Immature natural killer cell (primary cell): ENCODE measurements around the gene MYORG. TPM values are rescaled to one million over a fixed set of nuclear protein-coding genes. Genes with fewer than 3 reads are reported as not detected.

Source experiments
- DNase-seq, 3 donors: peaks; one replicate each; pipeline ENCODE4 v3.0.0; 2022; ENCODE audit warnings: mixed read lengths in 1 of 3
- H3K27ac Mint-ChIP-seq, 6 donors: one replicate each; pipeline ENCODE4 v1.8.0; 2020; ENCODE audit warnings: mixed read lengths in 6 of 6, mild to moderate bottlenecking in 5 of 6, inconsistent platforms in 4 of 6, moderate library complexity in 3 of 6
- H3K27me3 Mint-ChIP-seq, 3 donors: one replicate each; pipeline ENCODE4 v1.8.0; 2020 to 2021; ENCODE audit warnings: low read depth in 3 of 3, mild to moderate bottlenecking in 3 of 3, mixed read lengths in 3 of 3, moderate library complexity in 3 of 3, inconsistent platforms in 1 of 3
- H3K36me3 Mint-ChIP-seq, 3 donors: one replicate each; pipeline ENCODE4 v1.8.0; 2020; ENCODE audit warnings: mixed read lengths in 3 of 3, inconsistent platforms in 2 of 3, mild to moderate bottlenecking in 2 of 3
- H3K4me1 Mint-ChIP-seq, 2 donors: one replicate each; pipeline ENCODE4 v1.8.0; 2020; ENCODE audit warnings: inconsistent platforms in 2 of 2, mild to moderate bottlenecking in 2 of 2, mixed read lengths in 2 of 2, moderate library complexity in 1 of 2
- H3K4me3 Mint-ChIP-seq, 5 donors: one replicate each; pipeline ENCODE4 v1.8.0; 2020; ENCODE audit warnings: mild to moderate bottlenecking in 5 of 5, mixed read lengths in 5 of 5, inconsistent platforms in 3 of 5, moderate library complexity in 3 of 5
- H3K9me3 Mint-ChIP-seq, 6 donors: one replicate each; pipeline ENCODE4 v1.8.0; 2020; ENCODE audit warnings: mild to moderate bottlenecking in 6 of 6, mixed read lengths in 6 of 6, inconsistent platforms in 4 of 6, moderate library complexity in 3 of 6
- polyA plus RNA-seq, 3 donors: library from polyadenylated mRNA; unstranded; fragments of 300-500 nt; fragmentation: Illumina TruSeq; gene quantifications; one replicate each; pipeline ENCODE4 v1.2.3, GENCODE V29; 2021

Gene MYORG
- polyA plus RNA-seq, 3 donors from 2014 or later = 0.30 to 0.69 TPM; not detected in 1

DNA sequence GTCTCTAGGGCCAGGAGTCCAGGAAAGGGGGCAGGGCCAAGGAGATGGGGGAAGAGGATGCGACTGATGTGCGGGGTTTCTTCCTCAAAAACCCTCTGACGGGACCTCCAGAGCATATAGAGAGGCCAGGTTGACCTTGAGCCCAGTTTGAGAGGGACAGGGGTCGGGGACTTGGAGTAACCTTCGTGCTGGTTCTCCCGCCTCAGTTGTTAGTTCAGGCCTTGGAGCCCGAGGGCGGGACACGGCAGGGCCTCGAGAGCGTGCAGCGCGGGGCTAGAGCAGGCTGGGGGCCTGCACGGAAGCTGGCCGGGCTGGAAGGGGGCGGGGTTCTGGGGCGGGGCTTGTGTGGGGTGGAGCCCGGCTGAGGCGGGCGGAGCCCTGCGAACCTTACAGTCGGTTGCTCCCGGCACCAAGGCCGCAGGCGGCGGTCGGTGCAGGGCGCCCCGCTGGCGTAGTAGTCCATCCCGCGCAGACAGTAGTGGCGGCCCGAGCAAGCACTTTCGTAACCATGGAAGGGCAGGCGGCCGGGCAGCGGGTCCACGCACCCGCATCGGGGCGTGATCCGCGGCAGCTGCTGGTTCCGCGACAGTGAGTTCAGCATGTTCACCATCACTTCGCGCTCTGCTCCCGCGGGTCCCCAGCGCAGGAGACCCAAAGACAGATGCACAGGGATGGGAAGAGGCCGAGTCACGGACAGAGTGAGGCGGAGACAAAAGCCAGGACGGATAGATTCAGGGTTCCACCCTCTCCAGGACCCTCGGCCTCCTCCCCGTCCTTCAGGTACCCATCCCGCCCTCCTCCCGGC lies 4.0 kb upstream of the MYORG start:
- Mint-ChIP-seq H3K27ac (peak overlapping the region in 5 of 6 donors; percentile 37 to 77 (median 53)), H3K4me3 (peak overlapping the region; percentile 85 to 94 (median 87)), H3K27me3 (peaks cover 9 to 14% (median 11%) of the 10 kb centered on the region in 3 donors), H3K36me3 (no peaks in the 10 kb centered on the region), H3K9me3 (peaks cover 0 to 2% (median 0%) of the 10 kb centered on the region in 6 donors), H3K4me1 (peaks cover 40 to 46% of the 10 kb centered on the region in 2 donors)
- peak; percentile 72 to 76 (median 75) for DNase-seq

DNA sequence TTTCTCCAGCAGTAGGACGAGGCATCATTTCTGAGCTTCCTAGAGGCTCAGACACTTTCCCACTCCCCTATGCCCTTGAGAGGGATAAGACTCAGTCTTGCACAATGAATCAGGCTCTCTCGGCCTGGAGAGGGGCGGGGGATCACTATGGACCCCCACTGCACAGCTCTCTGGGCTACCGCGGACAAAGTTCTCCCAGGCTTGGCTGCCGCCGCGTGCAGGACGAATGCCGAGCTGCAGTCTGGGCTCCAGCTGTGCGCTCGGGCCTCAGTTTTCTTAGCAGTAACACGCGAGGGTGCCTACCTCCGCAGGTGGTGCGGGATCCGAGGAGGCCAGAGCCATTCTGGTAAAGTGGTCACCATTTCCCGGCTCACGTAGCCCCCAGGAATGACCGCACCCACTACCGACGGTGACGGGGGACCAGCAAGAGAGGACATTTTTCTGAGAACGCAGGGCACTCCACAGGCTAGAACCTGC lies 3.4 kb upstream of the MYORG start:
- no peaks in the 10 kb centered on the region for H3K36me3 Mint-ChIP-seq
- peaks cover 0 to 2% (median 0%) of the 10 kb centered on the region in 6 donors for H3K9me3 Mint-ChIP-seq
- peak overlapping the region; percentile 85 to 94 (median 87) for H3K4me3 Mint-ChIP-seq
- DNase-seq = no peak
- peaks cover 46 to 52% of the 10 kb centered on the region in 2 donors for H3K4me1 Mint-ChIP-seq
- peaks cover 9 to 14% (median 11%) of the 10 kb centered on the region in 3 donors for H3K27me3 Mint-ChIP-seq
- H3K27ac Mint-ChIP-seq = peak overlapping the region in 4 of 6 donors; percentile 17 to 77 (median 48)

DNA sequence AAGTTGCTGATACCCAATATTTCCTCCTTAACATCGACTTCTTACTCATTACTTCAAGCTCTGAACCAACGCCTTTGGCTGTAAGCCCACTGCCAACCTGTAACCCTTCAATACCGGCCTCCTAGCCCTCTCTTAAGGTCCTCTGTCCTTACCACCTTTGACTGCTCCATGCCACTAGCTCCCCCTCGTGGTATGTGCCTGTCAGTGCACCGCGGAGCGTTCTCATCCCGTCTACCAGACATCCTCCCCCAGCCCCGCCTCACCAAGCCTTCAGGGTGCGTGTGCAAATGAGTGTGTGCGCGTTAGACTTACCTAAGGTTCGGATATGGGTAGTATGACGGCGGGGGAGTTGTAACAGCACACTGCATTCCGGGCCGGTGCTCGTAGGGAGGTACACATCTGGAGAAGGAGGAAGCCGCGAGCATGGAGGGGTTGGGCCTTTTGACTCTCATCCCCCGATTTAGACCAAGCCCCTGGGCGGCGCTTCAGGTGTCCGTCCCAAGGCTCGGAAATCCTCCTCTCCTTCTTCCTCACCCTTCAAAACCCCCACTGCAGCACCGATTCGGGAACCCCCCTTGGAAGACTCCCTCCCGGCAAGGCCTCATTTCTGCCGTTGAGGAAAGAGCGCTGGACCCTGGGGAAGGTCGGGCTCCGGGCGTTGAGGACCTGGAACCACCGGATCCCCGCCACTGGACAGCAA lies 2.8 kb upstream of the MYORG start:
- Mint-ChIP-seq H3K36me3 (no peaks in the 10 kb centered on the region), H3K27me3 (peaks cover 9 to 12% (median 11%) of the 10 kb centered on the region in 3 donors), H3K4me3 (peak overlapping the region; percentile 85 to 94 (median 87)), H3K4me1 (peaks cover 46 to 52% of the 10 kb centered on the region in 2 donors), H3K27ac (peak overlapping the region in 5 of 6 donors; percentile 7 to 80 (median 77)), H3K9me3 (no peaks in the 10 kb centered on the region)
- DNase-seq = peak; percentile 82 to 85 (median 84)

DNA sequence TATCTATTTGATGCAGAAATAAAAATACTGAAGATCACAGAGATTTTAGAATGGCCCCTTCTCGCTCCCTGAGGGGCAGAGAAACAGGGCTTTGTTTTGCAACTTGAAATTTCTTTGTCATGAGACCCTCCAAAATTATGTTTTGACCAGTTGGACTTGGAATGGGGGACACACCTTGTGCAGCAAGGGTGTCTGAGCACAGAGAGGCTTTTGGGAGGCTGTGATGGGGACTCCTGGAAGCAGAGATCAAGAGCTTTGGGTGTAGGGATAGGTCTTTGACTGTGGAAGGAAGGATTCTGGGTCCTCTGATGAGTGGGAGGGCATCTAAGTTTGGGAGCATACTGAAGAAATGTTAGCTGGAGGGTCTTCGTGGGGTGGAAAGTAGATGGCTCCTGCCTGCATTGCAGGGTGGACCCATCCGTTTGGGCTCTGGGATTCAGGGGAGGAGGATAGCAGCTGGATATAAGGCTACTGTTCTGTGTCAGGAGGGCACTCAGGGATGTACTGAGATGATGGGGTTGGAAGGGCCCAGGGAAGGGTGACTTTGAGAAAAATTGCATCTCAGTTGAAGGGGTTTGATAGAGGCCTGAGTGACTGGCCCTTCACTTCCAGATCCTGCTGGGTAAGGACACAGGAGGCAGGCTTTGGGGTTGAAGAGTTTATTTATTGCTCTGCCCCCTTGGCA lies 1.8 kb upstream of the MYORG start:
- Mint-ChIP-seq H3K27me3 (peaks cover 6 to 12% (median 11%) of the 10 kb centered on the region in 3 donors), H3K36me3 (peaks cover 0 to 4% (median 0%) of the 10 kb centered on the region in 3 donors), H3K4me3 (peak overlapping the region; percentile 19 to 94 (median 49)), H3K4me1 (peaks cover 46 to 52% of the 10 kb centered on the region in 2 donors), H3K27ac (peak overlapping the region in 1 of 6 donors; percentile 3), H3K9me3 (no peaks in the 10 kb centered on the region)
- DNase-seq = no peak

DNA sequence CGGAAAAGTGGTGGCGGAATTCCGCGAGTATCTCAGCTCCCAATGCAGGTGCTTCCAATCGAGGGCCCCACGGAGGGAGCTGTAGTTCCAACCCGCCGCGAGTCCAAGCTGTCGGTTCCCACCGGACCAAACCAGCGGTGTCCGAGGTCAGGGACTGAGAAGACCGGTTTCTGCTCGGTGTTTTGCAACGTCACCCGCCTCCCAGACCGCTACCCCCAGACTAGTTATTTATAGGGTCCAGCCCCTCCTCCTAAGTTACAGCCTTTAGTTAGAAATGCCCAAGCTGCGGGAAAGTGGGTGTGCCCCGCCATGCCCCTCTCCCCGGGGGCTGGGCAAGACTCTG lies 677 bp upstream of the MYORG start:
- H3K27ac Mint-ChIP-seq = peak overlapping the region in 2 of 6 donors; percentile 2 to 80
- H3K4me3 Mint-ChIP-seq = peak overlapping the region; percentile 90 to 95 (median 92)
- H3K4me1 Mint-ChIP-seq = peaks cover 46 to 52% of the 10 kb centered on the region in 2 donors
- no peak for DNase-seq
- H3K9me3 Mint-ChIP-seq = no peaks in the 10 kb centered on the region
- H3K36me3 Mint-ChIP-seq = peaks cover 0 to 4% (median 0%) of the 10 kb centered on the region in 3 donors
- peaks cover 6 to 12% (median 11%) of the 10 kb centered on the region in 3 donors for H3K27me3 Mint-ChIP-seq

DNA sequence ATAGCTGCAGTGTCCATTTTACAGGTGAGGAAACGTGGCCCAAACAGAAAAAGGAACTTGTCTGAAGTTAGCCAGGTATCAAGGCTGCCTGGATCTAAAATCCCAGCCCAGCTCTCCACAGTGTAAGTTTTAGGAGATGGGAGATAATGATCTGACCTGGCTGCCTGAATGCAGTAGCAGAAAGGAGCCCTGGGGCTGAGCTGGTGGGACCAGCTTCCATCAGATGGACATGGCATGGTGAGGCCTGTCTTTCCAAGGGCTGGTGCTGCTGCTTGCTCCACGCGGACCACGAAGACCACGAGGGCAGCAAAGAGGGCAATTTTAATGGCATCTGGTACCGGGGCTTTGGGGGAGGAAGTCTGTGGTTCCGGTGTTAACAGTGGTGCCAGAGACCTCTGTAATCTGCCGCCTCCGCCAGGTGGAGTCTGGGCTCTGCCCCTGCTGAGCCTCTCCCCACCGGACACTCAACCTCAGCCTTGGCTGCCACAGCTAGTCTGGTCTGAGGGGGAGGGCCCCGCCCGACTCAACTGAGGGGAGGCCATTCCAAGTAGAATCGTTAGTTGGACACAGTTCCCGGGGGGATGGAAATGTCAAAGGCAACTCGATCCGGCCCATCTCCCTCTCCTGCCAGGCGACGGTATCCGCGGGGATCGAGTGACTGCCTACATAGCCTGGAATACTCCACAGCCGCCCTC lies 650 bp downstream of the MYORG start:
- Mint-ChIP-seq H3K4me3 (peak overlapping the region; percentile 90 to 95 (median 92)), H3K9me3 (no peaks in the 10 kb centered on the region), H3K27ac (peak overlapping the region; percentile 80 to 95 (median 94)), H3K4me1 (peaks cover 41 to 44% of the 10 kb centered on the region in 2 donors), H3K27me3 (peaks cover 1 to 7% (median 6%) of the 10 kb centered on the region in 3 donors), H3K36me3 (peaks cover 0 to 4% (median 0%) of the 10 kb centered on the region in 3 donors)
- peak; percentile 72 to 75 (median 74) for DNase-seq

DNA sequence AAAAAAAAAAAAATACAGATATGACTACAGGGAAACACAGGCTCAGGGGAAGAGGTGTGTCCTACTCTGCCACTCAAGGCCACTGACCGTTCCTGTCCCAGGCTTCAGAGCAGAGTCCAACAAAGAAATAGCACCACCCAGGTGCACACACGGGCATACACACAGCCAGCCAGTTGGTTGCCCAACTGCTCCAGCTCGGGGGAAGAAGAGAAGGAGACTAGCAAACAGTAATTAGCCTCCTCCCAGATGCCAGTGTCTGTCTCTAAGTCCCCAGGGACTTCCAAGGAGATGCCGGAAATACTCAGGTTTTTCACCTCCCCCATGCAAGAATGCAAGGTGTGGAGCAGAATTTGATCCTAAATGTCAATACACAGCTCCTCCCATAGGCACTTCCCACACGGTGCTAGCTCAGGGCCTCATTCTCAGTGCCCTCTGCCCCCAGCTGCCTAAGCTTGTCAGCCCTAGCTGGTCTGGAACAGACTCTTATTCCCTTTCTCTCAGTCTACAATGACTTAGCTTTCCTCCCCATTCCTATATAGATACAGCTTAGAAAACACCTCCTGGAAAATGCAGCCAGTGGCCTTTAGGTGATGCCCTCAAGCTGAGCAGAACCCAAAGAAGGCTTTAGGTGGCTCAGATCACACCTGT lies 1.7 kb downstream of the MYORG start:
- Mint-ChIP-seq H3K27me3 (peaks cover 1 to 7% (median 4%) of the 10 kb centered on the region in 3 donors), H3K9me3 (no peaks in the 10 kb centered on the region), H3K4me1 (peaks cover 31 to 35% of the 10 kb centered on the region in 2 donors), H3K4me3 (peak overlapping the region; percentile 90 to 95 (median 92)), H3K27ac (peak overlapping the region in 5 of 6 donors; percentile 9 to 94 (median 64)), H3K36me3 (peaks cover 0 to 4% (median 0%) of the 10 kb centered on the region in 3 donors)
- no peak for DNase-seq

DNA sequence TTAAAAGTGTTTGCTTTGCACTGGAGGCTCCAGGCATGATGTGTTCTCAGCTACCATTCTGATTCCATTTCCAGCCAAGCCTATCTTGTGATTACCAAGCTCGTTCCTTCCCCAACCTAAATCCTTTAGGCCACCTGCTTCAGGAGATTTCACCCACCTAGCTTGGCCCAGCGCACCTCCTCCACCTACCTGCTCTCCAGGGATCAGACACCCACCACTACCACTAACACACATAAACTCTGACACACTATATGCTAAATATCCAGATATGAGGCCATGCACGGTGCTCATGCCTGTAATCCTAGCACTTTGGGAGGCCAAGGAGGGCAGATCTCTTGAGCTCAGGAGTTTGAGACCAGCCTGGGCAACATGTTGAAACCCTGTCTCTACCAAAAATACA lies 2.4 kb downstream of the MYORG start:
- peaks cover 24 to 29% of the 10 kb centered on the region in 2 donors for H3K4me1 Mint-ChIP-seq
- H3K9me3 Mint-ChIP-seq = no peaks in the 10 kb centered on the region
- H3K4me3 Mint-ChIP-seq = no peak overlapping the region
- peaks cover 1 to 4% (median 4%) of the 10 kb centered on the region in 3 donors for H3K27me3 Mint-ChIP-seq
- H3K36me3 Mint-ChIP-seq = peaks cover 0 to 4% (median 0%) of the 10 kb centered on the region in 3 donors
- DNase-seq = no peak
- peak overlapping the region in 3 of 6 donors; percentile 1 to 33 (median 1) for H3K27ac Mint-ChIP-seq

DNA sequence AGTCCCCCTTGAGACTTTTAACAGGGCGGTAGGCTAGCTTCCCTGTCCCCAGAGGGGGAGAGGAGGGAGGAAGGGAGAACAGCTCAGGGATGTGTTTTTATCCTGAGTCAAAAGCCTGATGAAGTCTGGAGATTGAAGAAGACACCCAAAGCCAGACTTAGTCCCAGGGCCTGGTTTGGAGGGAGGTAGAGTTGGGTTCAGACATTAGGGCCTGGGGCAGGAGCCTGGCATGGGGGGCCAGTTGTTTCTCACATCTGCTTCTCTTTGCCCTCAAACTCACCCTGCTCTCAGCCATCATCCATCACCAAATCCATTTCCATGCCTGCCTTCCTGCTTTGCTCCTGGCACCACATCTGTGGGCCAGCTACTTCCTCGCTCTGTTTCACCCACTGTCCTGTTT lies 2.9 kb downstream of the MYORG start:
- Mint-ChIP-seq H3K27me3 (peaks cover 1 to 4% (median 4%) of the 10 kb centered on the region in 3 donors), H3K4me3 (no peak overlapping the region), H3K9me3 (no peaks in the 10 kb centered on the region), H3K36me3 (peaks cover 0 to 7% (median 1%) of the 10 kb centered on the region in 3 donors), H3K4me1 (peaks cover 20 to 27% of the 10 kb centered on the region in 2 donors), H3K27ac (peak overlapping the region in 1 of 6 donors; percentile 15)
- no peak for DNase-seq

DNA sequence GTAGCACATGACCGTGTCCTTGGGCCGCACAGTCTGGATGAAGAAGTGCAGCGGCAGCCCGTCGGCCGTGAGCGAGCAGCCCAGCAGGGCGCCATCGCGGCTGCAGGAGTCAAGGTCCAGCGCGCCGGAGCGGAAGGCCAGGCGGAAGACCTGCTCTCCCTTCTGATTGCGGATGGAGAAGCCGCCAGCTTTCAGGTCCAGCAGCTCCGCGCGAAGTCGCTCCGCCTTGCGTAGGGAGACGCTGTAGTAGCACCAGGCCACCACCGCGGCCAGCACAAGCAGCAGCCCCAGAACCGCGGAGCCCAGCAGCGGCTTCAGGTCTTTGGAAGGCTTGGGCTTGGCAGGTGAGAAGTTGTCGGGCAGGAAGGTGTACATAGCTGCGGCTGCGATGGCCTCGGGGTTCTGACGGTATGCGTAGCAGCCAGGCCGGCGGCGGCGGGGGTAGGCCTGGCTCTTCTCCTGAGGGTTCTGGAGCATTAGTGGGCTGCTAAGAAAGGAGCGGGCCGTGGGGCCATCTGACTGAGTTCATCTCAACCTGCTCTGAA lies 4.2 kb downstream of the MYORG start:
- Mint-ChIP-seq H3K36me3 (peaks cover 0 to 10% (median 6%) of the 10 kb centered on the region in 3 donors), H3K27me3 (peaks cover 0 to 4% (median 4%) of the 10 kb centered on the region in 3 donors), H3K27ac (no peak overlapping the region), H3K4me3 (no peak overlapping the region), H3K9me3 (no peaks in the 10 kb centered on the region), H3K4me1 (peaks cover 20 to 22% of the 10 kb centered on the region in 2 donors)
- DNase-seq = no peak

DNA sequence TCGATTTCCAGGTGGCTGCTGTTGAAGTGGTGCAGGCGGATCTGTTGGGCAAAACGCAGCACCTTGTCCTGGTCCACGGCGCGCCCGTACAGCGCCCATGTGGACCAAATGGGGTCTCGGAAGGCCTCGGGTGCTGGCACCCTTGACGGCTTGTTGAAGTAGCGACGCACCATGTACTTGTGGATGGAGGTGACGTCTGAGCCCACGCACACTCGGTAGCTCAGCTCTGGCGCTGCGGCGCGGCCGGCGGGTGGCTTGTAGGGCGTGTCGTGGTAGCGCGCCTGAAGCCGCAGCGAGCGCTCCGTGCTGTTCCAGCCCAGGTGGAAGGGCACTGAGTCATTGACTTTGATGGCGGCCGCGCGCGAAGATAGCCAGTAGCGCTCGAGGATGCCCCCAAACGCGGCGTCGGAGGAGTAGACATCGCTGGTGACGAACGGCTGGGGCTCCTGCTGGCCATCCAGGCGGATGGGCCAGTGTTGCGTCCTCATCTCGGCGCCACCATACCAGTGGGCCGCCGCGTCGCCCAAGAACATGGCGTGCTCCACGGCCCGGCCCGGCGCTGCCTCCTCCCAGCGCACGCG lies 4.7 kb downstream of the MYORG start:
- Mint-ChIP-seq H3K4me3 (no peak overlapping the region), H3K4me1 (peaks cover 17% of the 10 kb centered on the region in 2 donors), H3K27me3 (peaks cover 0 to 4% (median 4%) of the 10 kb centered on the region in 3 donors), H3K9me3 (no peaks in the 10 kb centered on the region), H3K27ac (no peak overlapping the region), H3K36me3 (peaks cover 0 to 10% (median 6%) of the 10 kb centered on the region in 3 donors)
- DNase-seq = no peak
